Astrocyte of the spinal cord (primary cell): ENCODE measurements around the gene OAS2.

Source experiments
- DNase-seq: peaks from one replicate; pipeline ENCODE4 v3.0.0; 2011; ENCODE audit warnings: low read depth, low spot score
- H3K4me3 ChIP-seq: 2 replicates; pipeline ENCODE4 v1.5.1; 2011; ENCODE audit warnings: low read depth, mild to moderate bottlenecking, low read length, moderate library complexity
- in situ Hi-C: cut with HindIII; loops from 2 replicates; pipeline ENCODE4 v1.10.0; 2017; ENCODE audit warnings: low sequenced_read_pairs
- TF ChIP-seq, protein P1 (sequence below): IDR thresholded peaks from 2 replicates; pipeline ENCODE4 v1.5.1; 2012; ENCODE audit warnings: low read depth, mild to moderate bottlenecking, low read length, inconsistent platforms

OAS2 gene

GRCh38 chr12:113022563-113023297, 44.4 kb downstream of the OAS2 start:
- DNase-seq = no peak
- TF ChIP-seq, protein P1, sequence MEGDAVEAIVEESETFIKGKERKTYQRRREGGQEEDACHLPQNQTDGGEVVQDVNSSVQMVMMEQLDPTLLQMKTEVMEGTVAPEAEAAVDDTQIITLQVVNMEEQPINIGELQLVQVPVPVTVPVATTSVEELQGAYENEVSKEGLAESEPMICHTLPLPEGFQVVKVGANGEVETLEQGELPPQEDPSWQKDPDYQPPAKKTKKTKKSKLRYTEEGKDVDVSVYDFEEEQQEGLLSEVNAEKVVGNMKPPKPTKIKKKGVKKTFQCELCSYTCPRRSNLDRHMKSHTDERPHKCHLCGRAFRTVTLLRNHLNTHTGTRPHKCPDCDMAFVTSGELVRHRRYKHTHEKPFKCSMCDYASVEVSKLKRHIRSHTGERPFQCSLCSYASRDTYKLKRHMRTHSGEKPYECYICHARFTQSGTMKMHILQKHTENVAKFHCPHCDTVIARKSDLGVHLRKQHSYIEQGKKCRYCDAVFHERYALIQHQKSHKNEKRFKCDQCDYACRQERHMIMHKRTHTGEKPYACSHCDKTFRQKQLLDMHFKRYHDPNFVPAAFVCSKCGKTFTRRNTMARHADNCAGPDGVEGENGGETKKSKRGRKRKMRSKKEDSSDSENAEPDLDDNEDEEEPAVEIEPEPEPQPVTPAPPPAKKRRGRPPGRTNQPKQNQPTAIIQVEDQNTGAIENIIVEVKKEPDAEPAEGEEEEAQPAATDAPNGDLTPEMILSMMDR = no peak
- no peak overlapping the region for H3K4me3 ChIP-seq
- in situ Hi-C loops = no loop called here

GRCh38 chr12:113027726-113028125, 49.4 kb downstream of the OAS2 start:
- DNase-seq = no peak
- TF ChIP-seq, protein P1 = no peak
- H3K4me3 ChIP-seq = no peak overlapping the region
- in situ Hi-C loops = no loop called here

DNA sequence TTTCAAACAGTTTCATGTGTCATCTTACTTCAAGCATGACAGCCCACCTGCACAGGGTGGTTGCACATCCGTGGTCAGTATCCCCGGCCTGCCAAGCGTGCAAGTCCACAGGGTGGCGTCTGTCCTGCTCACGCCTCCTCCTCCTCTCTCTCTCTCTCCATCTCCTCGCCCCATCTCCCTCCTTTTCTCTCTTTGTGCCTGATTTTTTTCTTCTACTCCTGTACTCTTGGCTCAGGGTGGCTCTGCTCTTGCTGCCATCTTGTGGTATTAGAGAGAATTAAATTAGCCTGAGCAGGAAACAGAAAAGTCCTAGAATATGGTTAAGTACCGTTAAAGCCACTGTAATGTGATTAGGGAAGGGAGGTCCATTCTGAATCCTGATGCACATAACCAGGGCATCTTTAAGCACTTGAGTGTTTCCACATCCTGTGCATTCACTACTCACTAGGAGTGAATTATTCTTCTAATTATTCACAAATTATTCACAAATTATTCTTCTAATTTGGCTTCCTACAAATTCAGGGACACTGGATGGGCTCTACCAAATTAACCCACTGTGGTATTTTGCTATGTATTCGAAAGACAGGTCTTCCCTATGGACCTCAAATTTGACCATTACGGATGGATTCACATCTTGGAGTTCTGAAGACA, 52.7 kb downstream of the OAS2 start:
- in situ Hi-C loops = no loop called here
- no peak overlapping the region for H3K4me3 ChIP-seq
- DNase-seq = peak; percentile 74
- TF ChIP-seq, protein P1 = peak; percentile 71

GRCh38 chr12:113039911-113040445, 61.7 kb downstream of the OAS2 start:
- no peak for DNase-seq
- in situ Hi-C loops = no loop called here
- TF ChIP-seq, protein P1 = no peak
- H3K4me3 ChIP-seq = no peak overlapping the region

DNA sequence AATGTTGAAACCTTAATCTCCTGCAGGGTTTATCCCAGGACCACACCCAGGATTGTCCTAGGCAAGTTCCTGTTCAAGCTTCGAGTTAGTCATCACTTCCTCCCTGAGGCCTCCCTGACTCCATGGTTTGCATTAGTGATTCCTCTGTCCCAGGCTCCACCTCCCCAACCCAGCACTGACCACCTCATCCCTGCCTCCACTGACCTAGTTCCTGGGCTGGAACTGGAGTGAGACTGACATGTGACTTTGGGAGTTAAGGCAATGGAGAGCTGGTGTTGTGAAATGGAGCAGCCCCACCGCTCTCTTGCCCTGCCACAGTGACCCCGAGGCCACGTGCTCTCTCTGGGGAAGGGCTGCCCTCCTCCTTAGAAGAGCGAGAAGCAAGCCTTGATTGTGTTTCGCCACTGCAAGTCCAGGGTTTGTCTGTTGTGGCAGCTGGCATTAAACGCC, 62.4 kb downstream of the OAS2 start:
- H3K4me3 ChIP-seq = no peak overlapping the region
- in situ Hi-C loops = no loop called here
- TF ChIP-seq, protein P1 = no peak
- peak; percentile 66 for DNase-seq

GRCh38 chr12:113041560-113041959, 63.2 kb downstream of the OAS2 start:
- DNase-seq = no peak
- in situ Hi-C loops = no loop called here
- H3K4me3 ChIP-seq = no peak overlapping the region
- TF ChIP-seq, protein P1 = no peak
